PC-9 (cell line): Measurements from ENCODE around the gene SACM1L. TPM values are rescaled to one million over a fixed set of nuclear protein-coding genes. Genes with fewer than 3 reads are reported as not detected.
A peak's percentile ranks its signal among the peaks of the same experiment; 100 is the strongest.

ENCODE experiments used
- BruUV-seq: library from RNA; stranded (reverse); fragments of 400-500 nt; replicated peaks from 2 replicates; lab custom pipeline; 2021; lab: Mats Ljungman, UMichigan
- CTCF ChIA-PET: fragments of 300-600 bp; sonication (Branson Sonifier 250); formaldehyde crosslinking; loops from one replicate; lab custom pipeline; 2022; ENCODE audit warnings: antibody characterized with exemption; lab: Charles Lee
- POLR2A ChIA-PET: fragments of 300-600 bp; sonication (Branson Sonifier 250); formaldehyde crosslinking; loops from one replicate; lab custom pipeline; 2022; ENCODE audit warnings: antibody characterized with exemption; ENCODE audit not compliant: unreplicated experiment; lab: Charles Lee
- DNase-seq, 2 experiments: peaks; one replicate each; pipeline versions ENCODE4 v3.0.0 to v3.0.0-alpha.2; 2015 to 2022; ENCODE audit warnings: mixed read lengths in 1 of 2
- H2AFZ ChIP-seq: fragments of 200-600 bp; sonication (generic); 2 replicates; pipeline ENCODE4 v1.8.1; 2017; ENCODE audit warnings: antibody characterized with exemption
- H3F3A ChIP-seq: fragments of 200-600 bp; sonication (generic); 2 replicates; pipeline ENCODE4 v1.8.1; 2017; ENCODE audit warnings: antibody characterized with exemption, mild to moderate bottlenecking, low read depth; ENCODE audit not compliant: insufficient read depth
- H3K27ac ChIP-seq: fragments of 200-600 bp; sonication (generic); 2 replicates; pipeline ENCODE4 v1.6.1; 2016; ENCODE audit warnings: mixed run types
- H3K27me3 ChIP-seq: fragments of 200-600 bp; sonication (generic); 2 replicates; pipeline ENCODE4 v1.6.1; 2016; ENCODE audit warnings: low read depth, mixed run types; ENCODE audit not compliant: insufficient read depth
- H3K36me3 ChIP-seq: fragments of 200-600 bp; sonication (generic); 2 replicates; pipeline ENCODE4 v1.6.1; 2016; ENCODE audit warnings: low read depth, mixed run types
- H3K4me1 ChIP-seq: fragments of 200-600 bp; sonication (generic); replicated peaks from 2 replicates; pipeline ENCODE4 v1.6.1; 2016; ENCODE audit warnings: mixed run types; ENCODE audit not compliant: insufficient read depth
- H3K4me2 ChIP-seq: fragments of 200-600 bp; sonication (generic); 2 replicates; pipeline ENCODE4 v1.6.1; 2017; ENCODE audit warnings: mixed run types
- H3K4me3 ChIP-seq: fragments of 200-600 bp; sonication (generic); 2 replicates; pipeline ENCODE4 v1.6.1; 2016; ENCODE audit warnings: mixed run types
- H3K79me2 ChIP-seq: fragments of 200-600 bp; sonication (generic); 2 replicates; pipeline ENCODE4 v1.6.1; 2017; ENCODE audit warnings: low read depth, mixed run types
- H3K9me2 ChIP-seq: fragments of 200-600 bp; sonication (generic); 2 replicates; pipeline ENCODE4 v1.8.1; 2017; ENCODE audit warnings: mild to moderate bottlenecking; ENCODE audit not compliant: insufficient read depth
- H3K9me3 ChIP-seq: fragments of 200-600 bp; sonication (generic); 2 replicates; pipeline ENCODE4 v1.8.1; 2016; ENCODE audit warnings: low read depth; ENCODE audit not compliant: insufficient read depth
- H4K20me1 ChIP-seq: fragments of 200-600 bp; sonication (generic); 2 replicates; pipeline ENCODE4 v1.8.1; 2017; ENCODE audit not compliant: insufficient read depth
- CTCF ChIP-seq: fragments of 200-600 bp; sonication (generic); conservative IDR thresholded peaks from 2 replicates; pipeline ENCODE4 v1.6.1; 2017; ENCODE audit warnings: mixed run types, antibody characterized with exemption, mild to moderate bottlenecking, moderate library complexity
- EZH2 ChIP-seq: fragments of 200-600 bp; sonication (generic); IDR thresholded peaks from 2 replicates; pipeline ENCODE4 v1.8.0; 2017; ENCODE audit warnings: antibody characterized with exemption, low read depth
- intact Hi-C: fragments of 100-400 bp; cut with micrococcal nuclease; formaldehyde crosslinking; loops from one replicate; pipeline ENCODE4 v1.10.0; 2022; ENCODE audit not compliant: unreplicated experiment
- total RNA-seq: library from RNA; stranded (reverse); gene quantifications from 2 replicates; pipeline ENCODE4 v1.2.3, GENCODE V29; 2021

The SACM1L gene
- total RNA-seq, 1 experiment from 2014 or later: 33.9 TPM

- no peak overlapping the region for H2AFZ ChIP-seq
- TF ChIP-seq EZH2 (no peak), CTCF (no peak)
- H3K4me1 ChIP-seq: peaks cover 8% of the 10 kb centered on the region; the same call in 1 of the 2 replicates
- intact Hi-C loops: no loop called here
- no peak for DNase-seq
- H3K9me3 ChIP-seq: no peaks in the 10 kb centered on the region
- ChIA-PET POLR2A (interaction anchor here (0.6 kb wide), 1 partner anchor 14 kb away, joined by 4 read pairs; no protein-coding TSS in a partner anchor), CTCF (no interaction called here)
- H3K4me3 ChIP-seq: no peak overlapping the region
- no peaks in the 10 kb centered on the region for H3K27me3 ChIP-seq
- H3F3A ChIP-seq: peaks cover 7% of the 10 kb centered on the region; the same call in 1 of the 2 replicates
- H4K20me1 ChIP-seq: no peaks in the 10 kb centered on the region
- no peak overlapping the region for H3K4me2 ChIP-seq
- no peak overlapping the region for H3K27ac ChIP-seq
- H3K36me3 ChIP-seq: no peaks in the 10 kb centered on the region
- H3K9me2 ChIP-seq: no peaks in the 10 kb centered on the region
- no TSS peak for BruUV-seq
- H3K79me2 ChIP-seq: no peaks in the 10 kb centered on the region
Observed at GRCh38 chr3:45792516-45793172, 103.4 kb downstream of the SACM1L start.

- Histone ChIP-seq H3K9me3 (no peaks in the 10 kb centered on the region), H3K36me3 (no peaks in the 10 kb centered on the region), H3K27me3 (no peaks in the 10 kb centered on the region), H3K4me2 (peak overlapping the region; percentile 4), H4K20me1 (no peaks in the 10 kb centered on the region), H3K9me2 (no peaks in the 10 kb centered on the region), H3K4me3 (no peak overlapping the region), H3F3A (peaks cover 7% of the 10 kb centered on the region; the same call in 1 of the 2 replicates), H3K27ac (no peak overlapping the region), H3K4me1 (peaks cover 8% of the 10 kb centered on the region; the same call in 1 of the 2 replicates), H2AFZ (no peak overlapping the region), H3K79me2 (no peaks in the 10 kb centered on the region)
- intact Hi-C loops: no loop called here
- BruUV-seq: no TSS peak
- POLR2A ChIA-PET: interaction anchor here (0.6 to 0.7 kb wide), 2 partner anchors 13 to 202 kb away, joined by 4 read pairs; no protein-coding TSS in a partner anchor
- TF ChIP-seq EZH2: no peak
- no peak for TF ChIP-seq CTCF
- peak in 1 of 2 experiments; percentile 64 for DNase-seq
- CTCF ChIA-PET: no interaction called here
Observed at GRCh38 chr3:45793482-45794176, 104.4 kb downstream of the SACM1L start.

GRCh38 chr3:45794177-45794560, 105.0 kb downstream of the SACM1L start:
- TF ChIP-seq CTCF (no peak), EZH2 (no peak)
- Histone ChIP-seq H3K9me2 (no peaks in the 10 kb centered on the region), H3K4me2 (no peak overlapping the region), H3K79me2 (no peaks in the 10 kb centered on the region), H3K27ac (no peak overlapping the region), H3K27me3 (no peaks in the 10 kb centered on the region), H3K9me3 (no peaks in the 10 kb centered on the region), H3F3A (peaks cover 7% of the 10 kb centered on the region; the same call in 1 of the 2 replicates), H4K20me1 (no peaks in the 10 kb centered on the region), H2AFZ (no peak overlapping the region), H3K36me3 (no peaks in the 10 kb centered on the region), H3K4me1 (peaks cover 8% of the 10 kb centered on the region; the same call in 1 of the 2 replicates), H3K4me3 (no peak overlapping the region)
- ChIA-PET POLR2A (no interaction called here), CTCF (no interaction called here)
- no TSS peak for BruUV-seq
- DNase-seq: no peak
- intact Hi-C loops: no loop called here
